GM19397 (cell line): ENCODE results near the gene MAGEA2B.
"Not testable (repeated sequence)": the region's sequence is repeated elsewhere in the genome, so short reads cannot be mapped to it uniquely, and the experiment has no call there.

Experiments used
- ATAC-seq: cut with Tn5 transposase; IDR thresholded peaks from one replicate; pipeline ENCODE4 v1.9.1; 2021; ENCODE audit warnings: mild to moderate bottlenecking, moderate library complexity; ENCODE audit not compliant: unreplicated experiment

MAGEA2B gene

GRCh38 chrX:152713815-152714787, at the start of gene MAGEA2B:
TSS of gene MAGEA2B (plus strand) at chrX:152714628. CDS start at chrX:152717107, 2,479 bp downstream.
- ATAC-seq = not testable (repeated sequence)

- ATAC-seq = no peak
Measured at GRCh38 chrX:152674135-152674534, 40.3 kb upstream of the MAGEA2B start.

- ATAC-seq = not testable (repeated sequence)
Measured at GRCh38 chrX:152674652-152675051, 39.8 kb upstream of the MAGEA2B start.

GRCh38 chrX:152681012-152681411, 33.4 kb upstream of the MAGEA2B start:
- not testable (repeated sequence) for ATAC-seq

- not testable (repeated sequence) for ATAC-seq
Measured at GRCh38 chrX:152697952-152698931, 16.2 kb upstream of the MAGEA2B start, which contains the start of gene MAGEA3. TSS of gene MAGEA3 (plus strand) at chrX:152698794. CDS start at chrX:152700833, 2,039 bp downstream.

GRCh38 chrX:152700390-152700789, 14.0 kb upstream of the MAGEA2B start:
- not testable (repeated sequence) for ATAC-seq

GRCh38 chrX:152706500-152706899, 7.9 kb upstream of the MAGEA2B start:
- ATAC-seq = not testable (repeated sequence)

- ATAC-seq = not testable (repeated sequence)
Measured at GRCh38 chrX:152709173-152709572, 5.3 kb upstream of the MAGEA2B start, which contains the start of gene CSAG2. TSS of gene CSAG2 (minus strand) at chrX:152709273. CDS start at chrX:152709112, 161 bp downstream.

- not testable (repeated sequence) for ATAC-seq
Measured at GRCh38 chrX:152713195-152713594, 1.2 kb upstream of the MAGEA2B start.

GRCh38 chrX:152725409-152725808, 11.0 kb downstream of the MAGEA2B start:
- no peak for ATAC-seq

GRCh38 chrX:152733261-152733975, 19.0 kb downstream of the MAGEA2B start, which contains the start of the genes CSAG1 and MAGEA12:
TSS of gene CSAG1 (minus strand) at chrX:152733721. CDS start at chrX:152732460, 1,261 bp downstream.
TSS of gene MAGEA12 (plus strand) at chrX:152733757. CDS start at chrX:152736162, 2,405 bp downstream.
- no peak for ATAC-seq

- ATAC-seq = not testable (repeated sequence)
Measured at GRCh38 chrX:152734143-152734858, 19.9 kb downstream of the MAGEA2B start.

- no peak for ATAC-seq
Measured at GRCh38 chrX:152735101-152735500, 20.7 kb downstream of the MAGEA2B start.

GRCh38 chrX:152735860-152736511, 21.6 kb downstream of the MAGEA2B start:
- no peak for ATAC-seq

- not testable (repeated sequence) for ATAC-seq
Measured at GRCh38 chrX:152736528-152736927, 22.1 kb downstream of the MAGEA2B start.

GRCh38 chrX:152738560-152738959, 24.1 kb downstream of the MAGEA2B start:
- no peak for ATAC-seq

- not testable (repeated sequence) for ATAC-seq
Measured at GRCh38 chrX:152753686-152754650, 39.5 kb downstream of the MAGEA2B start, which contains the start of gene MAGEA2. TSS of gene MAGEA2 (minus strand) at chrX:152753842. CDS start at chrX:152751363, 2,479 bp downstream.
